GM21515 (cell line): ENCODE results near the gene CMIP.
A peak's percentile ranks its signal among the peaks of the same experiment; 100 is the strongest.

Experiments used
- ATAC-seq: cut with Tn5 transposase; IDR thresholded peaks from one replicate; pipeline ENCODE4 v1.9.1; 2021; ENCODE audit not compliant: unreplicated experiment

The CMIP gene

GRCh38 chr16:81709016-81709900 lies 264.6 kb downstream of the CMIP start:
- no peak for ATAC-seq

GRCh38 chr16:81710044-81710443 lies 265.4 kb downstream of the CMIP start:
- ATAC-seq = no peak

- no peak for ATAC-seq
Observed at GRCh38 chr16:81710596-81710995, 266.0 kb downstream of the CMIP start.

- ATAC-seq = no peak
Observed at GRCh38 chr16:81711657-81712319, 267.2 kb downstream of the CMIP start.

GRCh38 chr16:81712681-81713080 lies 268.1 kb downstream of the CMIP start:
- no peak for ATAC-seq

GRCh38 chr16:81713295-81713772 lies 268.7 kb downstream of the CMIP start:
- ATAC-seq = no peak

- no peak for ATAC-seq
Observed at GRCh38 chr16:81713796-81714195, 269.2 kb downstream of the CMIP start.

- no peak for ATAC-seq
Observed at GRCh38 chr16:81714583-81714982, 270.0 kb downstream of the CMIP start.

GRCh38 chr16:81715358-81716196 lies 271.0 kb downstream of the CMIP start:
- ATAC-seq = peak; percentile 63

GRCh38 chr16:81716478-81717225 lies 272.0 kb downstream of the CMIP start:
- no peak for ATAC-seq

- ATAC-seq = no peak
Observed at GRCh38 chr16:81717662-81718189, 273.1 kb downstream of the CMIP start.

- ATAC-seq = no peak
Observed at GRCh38 chr16:81718637-81719036, 274.0 kb downstream of the CMIP start.

GRCh38 chr16:81719993-81720392 lies 275.4 kb downstream of the CMIP start:
- no peak for ATAC-seq

- ATAC-seq = no peak
Observed at GRCh38 chr16:81720973-81721906, 276.6 kb downstream of the CMIP start.

GRCh38 chr16:81723098-81723723 lies 278.6 kb downstream of the CMIP start:
- ATAC-seq = peak; percentile 58

- no peak for ATAC-seq
Observed at GRCh38 chr16:81728435-81728834, 283.8 kb downstream of the CMIP start.

- ATAC-seq = no peak
Observed at GRCh38 chr16:81729451-81729850, 284.8 kb downstream of the CMIP start.

- ATAC-seq = peak; percentile 79
Observed at GRCh38 chr16:81730090-81731051, 285.8 kb downstream of the CMIP start.
